Measurements from ENCODE around the gene ETV2.

The ETV2 gene

GRCh38 chr19:35613574-35613973, 28.0 kb upstream of the ETV2 start:
- peaks cover 38% of the 10 kb centered on the region for H3K36me3 Mint-ChIP-seq (ENCODE audit: low read depth)
- H3K4me3 Mint-ChIP-seq = peak overlapping the region; percentile 80
- H3K27ac Mint-ChIP-seq = peak overlapping the region; percentile 87
- peaks cover 5% of the 10 kb centered on the region for H3K9me3 Mint-ChIP-seq
- peaks cover 31% of the 10 kb centered on the region for H3K4me1 Mint-ChIP-seq (ENCODE audit: low read depth)
- intact Hi-C loops (cut with micrococcal nuclease) = loop anchor here (2.0 kb wide), 1 partner anchor 15 kb away; the partner anchor contains the start of gene RBM42
- H3K27me3 Mint-ChIP-seq = peaks cover 2% of the 10 kb centered on the region

GRCh38 chr19:35615036-35615435, 26.5 kb upstream of the ETV2 start:
- no peaks in the 10 kb centered on the region for H3K9me3 Mint-ChIP-seq
- no peak overlapping the region for H3K27ac Mint-ChIP-seq
- H3K27me3 Mint-ChIP-seq = no peaks in the 10 kb centered on the region
- no peak overlapping the region for H3K4me3 Mint-ChIP-seq
- peaks cover 20% of the 10 kb centered on the region for H3K4me1 Mint-ChIP-seq (ENCODE audit: low read depth)
- H3K36me3 Mint-ChIP-seq (ENCODE audit: low read depth) = peaks cover 50% of the 10 kb centered on the region
- intact Hi-C loops (cut with micrococcal nuclease) = no loop called here

GRCh38 chr19:35618857-35619256, 22.7 kb upstream of the ETV2 start:
- H3K4me1 Mint-ChIP-seq (ENCODE audit: low read depth) = no peaks in the 10 kb centered on the region
- no peak overlapping the region for H3K27ac Mint-ChIP-seq
- H3K9me3 Mint-ChIP-seq = no peaks in the 10 kb centered on the region
- H3K36me3 Mint-ChIP-seq (ENCODE audit: low read depth) = peaks cover 76% of the 10 kb centered on the region
- no peaks in the 10 kb centered on the region for H3K27me3 Mint-ChIP-seq
- intact Hi-C loops (cut with micrococcal nuclease) = no loop called here
- no peak overlapping the region for H3K4me3 Mint-ChIP-seq

- no peak overlapping the region for H3K27ac Mint-ChIP-seq
- no peaks in the 10 kb centered on the region for H3K27me3 Mint-ChIP-seq
- H3K4me1 Mint-ChIP-seq (ENCODE audit: low read depth) = no peaks in the 10 kb centered on the region
- H3K9me3 Mint-ChIP-seq = no peaks in the 10 kb centered on the region
- intact Hi-C loops (cut with micrococcal nuclease) = no loop called here
- H3K36me3 Mint-ChIP-seq (ENCODE audit: low read depth) = peaks cover 76% of the 10 kb centered on the region
- no peak overlapping the region for H3K4me3 Mint-ChIP-seq
Observed at GRCh38 chr19:35619290-35619923, 22.1 kb upstream of the ETV2 start.

- H3K4me1 Mint-ChIP-seq (ENCODE audit: low read depth) = no peaks in the 10 kb centered on the region
- H3K36me3 Mint-ChIP-seq (ENCODE audit: low read depth) = peaks cover 71% of the 10 kb centered on the region
- intact Hi-C loops (cut with micrococcal nuclease) = no loop called here
- H3K27me3 Mint-ChIP-seq = no peaks in the 10 kb centered on the region
- no peak overlapping the region for H3K4me3 Mint-ChIP-seq
- H3K27ac Mint-ChIP-seq = no peak overlapping the region
- H3K9me3 Mint-ChIP-seq = no peaks in the 10 kb centered on the region
Observed at GRCh38 chr19:35620001-35620400, 21.5 kb upstream of the ETV2 start.

GRCh38 chr19:35621708-35622107, 19.8 kb upstream of the ETV2 start:
- Mint-ChIP-seq H3K4me3 (no peak overlapping the region), H3K9me3 (no peaks in the 10 kb centered on the region), H3K4me1 (ENCODE audit: low read depth) (no peaks in the 10 kb centered on the region), H3K27me3 (no peaks in the 10 kb centered on the region), H3K36me3 (ENCODE audit: low read depth) (peaks cover 58% of the 10 kb centered on the region), H3K27ac (peak overlapping the region; percentile 22)
- intact Hi-C loops (cut with micrococcal nuclease) = no loop called here

- Mint-ChIP-seq H3K27me3 (no peaks in the 10 kb centered on the region), H3K9me3 (no peaks in the 10 kb centered on the region), H3K36me3 (ENCODE audit: low read depth) (peaks cover 48% of the 10 kb centered on the region), H3K4me1 (ENCODE audit: low read depth) (no peaks in the 10 kb centered on the region), H3K27ac (no peak overlapping the region), H3K4me3 (no peak overlapping the region)
- intact Hi-C loops (cut with micrococcal nuclease) = no loop called here
Observed at GRCh38 chr19:35622750-35623149, 18.8 kb upstream of the ETV2 start.

- Mint-ChIP-seq H3K27ac (no peak overlapping the region), H3K4me1 (ENCODE audit: low read depth) (peaks cover 5% of the 10 kb centered on the region)
- intact Hi-C loops (cut with micrococcal nuclease) = no loop called here
Observed at GRCh38 chr19:35623327-35624010, 18.1 kb upstream of the ETV2 start.

GRCh38 chr19:35628264-35628564, 13.3 kb upstream of the ETV2 start:
- Mint-ChIP-seq H3K4me3 (peak overlapping the region; percentile 88), H3K27me3 (no peaks in the 10 kb centered on the region), H3K27ac (peak overlapping the region; percentile 98), H3K9me3 (no peaks in the 10 kb centered on the region), H3K36me3 (ENCODE audit: low read depth) (peaks cover 47% of the 10 kb centered on the region), H3K4me1 (ENCODE audit: low read depth) (peaks cover 28% of the 10 kb centered on the region)
- intact Hi-C loops (cut with micrococcal nuclease) = loop anchor here (1.0 to 2.0 kb wide), 3 partner anchors 15 to 20 kb away; partner anchors contain the start of genes COX6B1 and HAUS5

More at GRCh38 chr19:35623327-35624010, 18.1 kb upstream of the ETV2 start:
- H3K9me3 Mint-ChIP-seq = no peaks in the 10 kb centered on the region
- no peaks in the 10 kb centered on the region for H3K27me3 Mint-ChIP-seq
- H3K4me3 Mint-ChIP-seq = no peak overlapping the region
- H3K36me3 Mint-ChIP-seq (ENCODE audit: low read depth) = peaks cover 44% of the 10 kb centered on the region

- peaks cover 52% of the 10 kb centered on the region for H3K36me3 Mint-ChIP-seq (ENCODE audit: low read depth)
- H3K9me3 Mint-ChIP-seq = no peaks in the 10 kb centered on the region
- intact Hi-C loops (cut with micrococcal nuclease) = loop anchor here (1.0 to 2.0 kb wide), 3 partner anchors 15 to 20 kb away; partner anchors contain the start of genes COX6B1 and HAUS5
- H3K27ac Mint-ChIP-seq = peak within 1 kb of the TSS; percentile 98
- peak within 1 kb of the TSS; percentile 88 for H3K4me3 Mint-ChIP-seq
- H3K4me1 Mint-ChIP-seq (ENCODE audit: low read depth) = peaks cover 28% of the 10 kb centered on the region
- H3K27me3 Mint-ChIP-seq = no peaks in the 10 kb centered on the region
Observed at GRCh38 chr19:35628565-35629331, 12.8 kb upstream of the ETV2 start, which contains the start of gene RBM42. Gene RBM42, plus strand, starts transcription at chr19:35629036. Its CDS starts 118 bp downstream, at chr19:35629154.

- H3K9me3 Mint-ChIP-seq = no peaks in the 10 kb centered on the region
- H3K4me3 Mint-ChIP-seq = peak overlapping the region; percentile 88
- H3K27ac Mint-ChIP-seq = peak overlapping the region; percentile 98
- intact Hi-C loops (cut with micrococcal nuclease) = loop anchor here (2.0 kb wide), 1 partner anchor 16 kb away; the partner anchor contains the start of gene HAUS5
- peaks cover 28% of the 10 kb centered on the region for H3K4me1 Mint-ChIP-seq (ENCODE audit: low read depth)
- no peaks in the 10 kb centered on the region for H3K27me3 Mint-ChIP-seq
- peaks cover 57% of the 10 kb centered on the region for H3K36me3 Mint-ChIP-seq (ENCODE audit: low read depth)
Observed at GRCh38 chr19:35629332-35629633, 12.3 kb upstream of the ETV2 start.

- H3K4me3 Mint-ChIP-seq = no peak overlapping the region
- intact Hi-C loops (cut with micrococcal nuclease) = no loop called here
- H3K4me1 Mint-ChIP-seq (ENCODE audit: low read depth) = peaks cover 23% of the 10 kb centered on the region
- no peaks in the 10 kb centered on the region for H3K27me3 Mint-ChIP-seq
- H3K27ac Mint-ChIP-seq = no peak overlapping the region
- no peaks in the 10 kb centered on the region for H3K9me3 Mint-ChIP-seq
- H3K36me3 Mint-ChIP-seq (ENCODE audit: low read depth) = peaks cover 93% of the 10 kb centered on the region
Observed at GRCh38 chr19:35633727-35634440, 7.7 kb upstream of the ETV2 start.

- intact Hi-C loops (cut with micrococcal nuclease) = no loop called here
- peaks cover 11% of the 10 kb centered on the region for H3K4me1 Mint-ChIP-seq (ENCODE audit: low read depth)
- no peak overlapping the region for H3K4me3 Mint-ChIP-seq
- no peak overlapping the region for H3K27ac Mint-ChIP-seq
- no peaks in the 10 kb centered on the region for H3K9me3 Mint-ChIP-seq
- no peaks in the 10 kb centered on the region for H3K27me3 Mint-ChIP-seq
- H3K36me3 Mint-ChIP-seq (ENCODE audit: low read depth) = peaks cover 69% of the 10 kb centered on the region
Observed at GRCh38 chr19:35636651-35637050, 4.9 kb upstream of the ETV2 start.

GRCh38 chr19:35637165-35637564, 4.4 kb upstream of the ETV2 start:
- Mint-ChIP-seq H3K4me3 (no peak overlapping the region), H3K27me3 (no peaks in the 10 kb centered on the region), H3K27ac (no peak overlapping the region), H3K9me3 (no peaks in the 10 kb centered on the region), H3K36me3 (ENCODE audit: low read depth) (peaks cover 64% of the 10 kb centered on the region), H3K4me1 (ENCODE audit: low read depth) (peaks cover 12% of the 10 kb centered on the region)
- intact Hi-C loops (cut with micrococcal nuclease) = no loop called here
